Endothelial cell of umbilical vein (primary cell): ENCODE measurements around the gene NOL12. TPM values are rescaled to one million over a fixed set of nuclear protein-coding genes. Genes with fewer than 3 reads are reported as not detected.

Experiments
- BruUV-seq: library from RNA; stranded (reverse); fragments of 400-500 nt; replicated peaks from 2 replicates; lab custom pipeline; 2021; lab: Mats Ljungman, UMichigan
- CTCF ChIA-PET: fragments of 300-600, 350-600 bp; sonication (Branson Sonifier 250); formaldehyde crosslinking; loops from one replicate; lab custom pipeline; 2021; ENCODE audit warnings: antibody characterized with exemption, inconsistent platforms; lab: Charles Lee
- POLR2A ChIA-PET: fragments of 300-600, 350-600 bp; sonication (Branson Sonifier 250); formaldehyde crosslinking; loops from one replicate; lab custom pipeline; 2021; ENCODE audit warnings: antibody characterized with exemption, inconsistent platforms; lab: Charles Lee
- DNase-seq: peaks from one replicate; pipeline ENCODE4 v3.0.0-alpha.2; 2011; ENCODE audit warnings: low read depth, low spot score
- FAIRE-seq: peaks from 2 replicates; lab custom pipeline; 2011; peaks lifted over from hg19 to GRCh38; lab: Jason Lieb, UNC
- H2AFZ ChIP-seq: 2 replicates; pipeline ENCODE4 v1.6.0; 2012; ENCODE audit warnings: low read depth, low read length, control low read depth, inconsistent platforms
- H3K27ac ChIP-seq: 2 replicates; pipeline ENCODE4 v1.5.1; 2011; ENCODE audit warnings: low read depth, mild to moderate bottlenecking, control low read depth, low read length, moderate library complexity; ENCODE audit not compliant: insufficient read depth
- H3K27me3 ChIP-seq, 2 experiments: 2 replicates each; pipeline versions ENCODE4 v1.6.0 to v1.6.1; 2011; ENCODE audit warnings: low read length in 2 of 2, mixed read lengths in 1 of 2; ENCODE audit not compliant: control insufficient read depth in 2 of 2, insufficient read depth in 2 of 2
- H3K36me3 ChIP-seq, 2 experiments: 2 replicates in 1 of 2; 3 replicates in 1 of 2; pipeline ENCODE4 v1.5.1; 2011; ENCODE audit warnings: low read length in 2 of 2, mild to moderate bottlenecking in 1 of 2, moderate library complexity in 1 of 2; ENCODE audit not compliant: control insufficient read depth in 2 of 2, insufficient read depth in 2 of 2; ENCODE audit errors: extremely low read depth in 1 of 2
- H3K4me1 ChIP-seq: 3 replicates; pipeline ENCODE4 v1.5.1; 2011; ENCODE audit warnings: mild to moderate bottlenecking, low read length; ENCODE audit not compliant: control insufficient read depth, insufficient read depth; ENCODE audit errors: extremely low read depth
- H3K4me2 ChIP-seq: 2 replicates; pipeline ENCODE4 v1.6.1; 2011; ENCODE audit warnings: low read length, control low read depth, mixed read lengths; ENCODE audit not compliant: insufficient read depth
- H3K4me3 ChIP-seq, 3 experiments: fragments of 200-600 bp in 1 of 3; sonication (generic), shearing (Covaris generic) in 1 of 3; replicated peaks in 1 of 3; 2 replicates each; pipeline ENCODE4 v1.5.1; 2011 to 2016; ENCODE audit warnings: control low read depth in 3 of 3, low read length in 3 of 3, mild to moderate bottlenecking in 2 of 3, inconsistent platforms in 1 of 3, low read depth in 1 of 3, moderate library complexity in 1 of 3; ENCODE audit not compliant: insufficient read depth in 1 of 3
- H3K79me2 ChIP-seq: 2 replicates; pipeline ENCODE4 v1.6.0; 2012; ENCODE audit warnings: low read length, inconsistent platforms; ENCODE audit not compliant: control insufficient read depth, insufficient read depth
- H3K9ac ChIP-seq: replicated peaks from 2 replicates; pipeline ENCODE3; 2011; ENCODE audit warnings: low read length, control low read depth; ENCODE audit not compliant: insufficient read depth; ENCODE audit errors: extremely low read depth
- H3K9me1 ChIP-seq: replicated peaks from 3 replicates; pipeline ENCODE4 v1.6.0; 2011; ENCODE audit warnings: mild to moderate bottlenecking, low read length; ENCODE audit not compliant: control insufficient read depth, insufficient read depth; ENCODE audit errors: extremely low read depth
- H3K9me3 ChIP-seq: replicated peaks from 2 replicates; pipeline ENCODE4 v1.5.1; 2012; ENCODE audit warnings: low read length, inconsistent platforms; ENCODE audit not compliant: control insufficient read depth, insufficient read depth
- H4K20me1 ChIP-seq: replicated peaks from 2 replicates; pipeline ENCODE3; 2011; ENCODE audit warnings: mild to moderate bottlenecking, low read length; ENCODE audit not compliant: control insufficient read depth, insufficient read depth; ENCODE audit errors: extremely low read depth
- CTCF ChIP-seq, 2 donors: IDR thresholded peaks; 1 replicate in 1 of 2; 2 replicates in 1 of 2; pipeline ENCODE4 v1.5.1; 2011; ENCODE audit warnings: low read length in 2 of 2, mild to moderate bottlenecking in 2 of 2, moderate library complexity in 2 of 2, control low read depth in 1 of 2, inconsistent platforms in 1 of 2, low read depth in 1 of 2; ENCODE audit not compliant: insufficient read depth in 1 of 2; ENCODE audit errors: extremely low read depth in 1 of 2
- EZH2 ChIP-seq: IDR thresholded peaks from 2 replicates; pipeline ENCODE4 v1.6.1; 2012; ENCODE audit warnings: borderline replicate concordance, low read depth, mild to moderate bottlenecking, moderate library complexity, low read length, inconsistent platforms; ENCODE audit not compliant: severe bottlenecking
- FOS ChIP-seq: IDR thresholded peaks from 2 replicates; pipeline ENCODE4 v1.6.1; 2011; ENCODE audit warnings: mild to moderate bottlenecking, low read length, moderate library complexity, borderline replicate concordance; ENCODE audit not compliant: insufficient read depth
- GATA2 ChIP-seq: IDR thresholded peaks from 2 replicates; pipeline ENCODE4 v1.7.0; 2011; ENCODE audit warnings: low read depth, mild to moderate bottlenecking, moderate library complexity, mixed read lengths, low read length; ENCODE audit not compliant: insufficient read length, insufficient read depth
- JUN ChIP-seq: IDR thresholded peaks from 2 replicates; pipeline ENCODE4 v1.6.1; 2011; ENCODE audit warnings: borderline replicate concordance, low read depth; ENCODE audit not compliant: insufficient read length, insufficient read depth
- MAX ChIP-seq: IDR thresholded peaks from 2 replicates; pipeline ENCODE4 v1.6.1; 2011; ENCODE audit not compliant: insufficient read depth, insufficient read length
- MYC ChIP-seq: IDR thresholded peaks from one replicate; pipeline ENCODE4 v1.6.1; 2011; ENCODE audit warnings: mild to moderate bottlenecking, low read depth, low read length
- POLR2A ChIP-seq: IDR thresholded peaks from 2 replicates; pipeline ENCODE4 v1.6.1; 2012; ENCODE audit warnings: low read depth, mild to moderate bottlenecking, control low read depth, low read length
- POLR2AphosphoS5 ChIP-seq: IDR thresholded peaks from 2 replicates; pipeline ENCODE4 v1.6.1; 2012; ENCODE audit warnings: low read depth, mild to moderate bottlenecking, control low read depth, low read length, moderate library complexity; ENCODE audit not compliant: insufficient read depth
- dilution Hi-C: fragments of 300-500 bp; cut with MboI; formaldehyde crosslinking; loops from one replicate; pipeline ENCODE4 v1.15.0; 2019; ENCODE audit warnings: low sequenced_read_pairs; ENCODE audit not compliant: extremely low pct_ligation_motif_present
- intact Hi-C: fragments of 100-400 bp; cut with micrococcal nuclease; formaldehyde crosslinking; loops from one replicate; pipeline ENCODE4 v1.10.0; 2022
- polyA plus RNA-seq, 4 experiments: library from polyadenylated mRNA; depleted of rRNA in 3 of 4; stranded (reverse) in 3 of 4; unstranded in 1 of 4; fragments of >200 nt; gene quantifications; 2 replicates each; pipeline versions ENCODE4 v1.2.1 to v1.2.3, GENCODE V29; 2011 to 2012; ENCODE audit warnings: missing spikeins in 1 of 4
- total RNA-seq: library from RNA; stranded (reverse); gene quantifications from 2 replicates; pipeline ENCODE4 v1.2.3, GENCODE V29; 2021

The NOL12 gene
- total and polyA plus RNA-seq, 2 donors (not counting 3 experiments of a cell fraction or from before 2014, with no cell fraction given), result 23.2 to 29.1 TPM

DNA sequence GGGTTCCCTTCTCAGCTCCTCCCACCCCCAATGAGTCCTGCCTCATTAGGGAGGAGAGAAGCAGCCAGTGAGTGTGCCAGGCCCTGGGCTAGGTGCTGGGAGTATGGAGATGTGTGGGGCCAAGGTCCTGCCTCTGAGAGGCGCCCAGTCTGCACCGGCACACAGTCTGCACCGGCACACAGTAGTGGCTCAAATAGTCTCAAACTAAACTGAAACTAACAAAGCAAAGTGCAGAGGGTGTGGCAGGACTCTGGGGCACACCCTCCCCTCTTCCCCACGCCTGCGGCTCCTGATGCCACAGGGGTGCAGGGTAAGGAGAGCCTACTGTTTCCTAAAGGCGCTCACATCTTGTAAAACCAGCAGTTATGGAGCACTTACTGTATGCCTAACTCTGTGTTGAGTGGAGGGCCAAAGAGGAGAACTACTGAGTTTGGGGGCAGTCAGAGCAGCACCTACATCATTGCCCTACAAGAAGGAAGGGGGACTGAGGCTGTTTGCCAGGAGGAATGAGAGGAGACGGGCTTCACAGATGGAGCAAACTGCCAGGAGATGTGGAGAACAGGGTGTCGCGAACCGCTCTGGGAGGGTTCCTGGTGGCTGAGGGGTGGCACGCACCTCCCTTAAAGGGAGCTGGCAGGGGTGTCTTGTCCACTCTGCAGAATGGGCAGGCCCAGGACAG, 47.6 kb upstream of the NOL12 start:
- H3K9me1 ChIP-seq, result no peaks in the 10 kb centered on the region
- TF ChIP-seq MYC, result no peak
- TF ChIP-seq POLR2A, result no peak
- TF ChIP-seq POLR2AphosphoS5, result no peak
- no peak for TF ChIP-seq FOS
- no peak for TF ChIP-seq MAX
- no peak for TF ChIP-seq JUN
- TF ChIP-seq GATA2, result no peak
- no peak for TF ChIP-seq CTCF (IDR thresholded peaks at IDR 0.05; ENCODE audit: extremely low read depth in 1 of 2, insufficient read depth in 1 of 2, low read depth in 1 of 2, low read length in 2 of 2)
- TF ChIP-seq EZH2, result no peak
- POLR2A ChIA-PET, result no interaction called here
- dilution Hi-C loops, result no loop called here
- peaks cover 14% of the 10 kb centered on the region for H3K4me1 ChIP-seq
- no TSS peak for BruUV-seq
- no peaks in the 10 kb centered on the region for H3K27me3 ChIP-seq
- H2AFZ ChIP-seq, result no peak overlapping the region
- no peak overlapping the region for H3K4me2 ChIP-seq
- no peaks in the 10 kb centered on the region for H3K79me2 ChIP-seq
- no peak for FAIRE-seq
- DNase-seq, result no peak
- no peak overlapping the region for H3K9ac ChIP-seq
- H3K27ac ChIP-seq, result no peak overlapping the region
- CTCF ChIA-PET, result interaction anchor here (0.6 to 1.7 kb wide), 4 partner anchors 19 to 177 kb away, joined by 3 to 8 read pairs (median 3); no protein-coding TSS in a partner anchor
- H3K4me3 ChIP-seq, result no peak overlapping the region
- H3K36me3 ChIP-seq, result no peaks in the 10 kb centered on the region
- H3K9me3 ChIP-seq, result no peaks in the 10 kb centered on the region
- intact Hi-C loops, result no loop called here
- no peaks in the 10 kb centered on the region for H4K20me1 ChIP-seq
